GM19467 (cell line): ENCODE results near the gene THSD7B.
"Not testable (repeated sequence)": the region's sequence is repeated elsewhere in the genome, so short reads cannot be mapped to it uniquely, and the experiment has no call there.

ENCODE experiments used
- ATAC-seq: cut with Tn5 transposase; IDR thresholded peaks from one replicate; pipeline ENCODE4 v1.9.1; 2021; ENCODE audit warnings: mild to moderate bottlenecking, moderate library complexity; ENCODE audit not compliant: unreplicated experiment

THSD7B gene, protein sequence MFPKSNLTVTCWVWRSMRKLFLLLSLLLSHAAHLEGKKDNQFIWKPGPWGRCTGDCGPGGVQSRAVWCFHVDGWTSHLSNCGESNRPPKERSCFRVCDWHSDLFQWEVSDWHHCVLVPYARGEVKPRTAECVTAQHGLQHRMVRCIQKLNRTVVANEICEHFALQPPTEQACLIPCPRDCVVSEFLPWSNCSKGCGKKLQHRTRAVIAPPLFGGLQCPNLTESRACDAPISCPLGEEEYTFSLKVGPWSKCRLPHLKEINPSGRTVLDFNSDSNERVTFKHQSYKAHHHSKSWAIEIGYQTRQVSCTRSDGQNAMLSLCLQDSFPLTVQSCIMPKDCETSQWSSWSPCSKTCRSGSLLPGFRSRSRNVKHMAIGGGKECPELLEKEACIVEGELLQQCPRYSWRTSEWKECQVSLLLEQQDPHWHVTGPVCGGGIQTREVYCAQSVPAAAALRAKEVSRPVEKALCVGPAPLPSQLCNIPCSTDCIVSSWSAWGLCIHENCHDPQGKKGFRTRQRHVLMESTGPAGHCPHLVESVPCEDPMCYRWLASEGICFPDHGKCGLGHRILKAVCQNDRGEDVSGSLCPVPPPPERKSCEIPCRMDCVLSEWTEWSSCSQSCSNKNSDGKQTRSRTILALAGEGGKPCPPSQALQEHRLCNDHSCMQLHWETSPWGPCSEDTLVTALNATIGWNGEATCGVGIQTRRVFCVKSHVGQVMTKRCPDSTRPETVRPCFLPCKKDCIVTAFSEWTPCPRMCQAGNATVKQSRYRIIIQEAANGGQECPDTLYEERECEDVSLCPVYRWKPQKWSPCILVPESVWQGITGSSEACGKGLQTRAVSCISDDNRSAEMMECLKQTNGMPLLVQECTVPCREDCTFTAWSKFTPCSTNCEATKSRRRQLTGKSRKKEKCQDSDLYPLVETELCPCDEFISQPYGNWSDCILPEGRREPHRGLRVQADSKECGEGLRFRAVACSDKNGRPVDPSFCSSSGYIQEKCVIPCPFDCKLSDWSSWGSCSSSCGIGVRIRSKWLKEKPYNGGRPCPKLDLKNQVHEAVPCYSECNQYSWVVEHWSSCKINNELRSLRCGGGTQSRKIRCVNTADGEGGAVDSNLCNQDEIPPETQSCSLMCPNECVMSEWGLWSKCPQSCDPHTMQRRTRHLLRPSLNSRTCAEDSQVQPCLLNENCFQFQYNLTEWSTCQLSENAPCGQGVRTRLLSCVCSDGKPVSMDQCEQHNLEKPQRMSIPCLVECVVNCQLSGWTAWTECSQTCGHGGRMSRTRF (N-terminal part only)

DNA sequence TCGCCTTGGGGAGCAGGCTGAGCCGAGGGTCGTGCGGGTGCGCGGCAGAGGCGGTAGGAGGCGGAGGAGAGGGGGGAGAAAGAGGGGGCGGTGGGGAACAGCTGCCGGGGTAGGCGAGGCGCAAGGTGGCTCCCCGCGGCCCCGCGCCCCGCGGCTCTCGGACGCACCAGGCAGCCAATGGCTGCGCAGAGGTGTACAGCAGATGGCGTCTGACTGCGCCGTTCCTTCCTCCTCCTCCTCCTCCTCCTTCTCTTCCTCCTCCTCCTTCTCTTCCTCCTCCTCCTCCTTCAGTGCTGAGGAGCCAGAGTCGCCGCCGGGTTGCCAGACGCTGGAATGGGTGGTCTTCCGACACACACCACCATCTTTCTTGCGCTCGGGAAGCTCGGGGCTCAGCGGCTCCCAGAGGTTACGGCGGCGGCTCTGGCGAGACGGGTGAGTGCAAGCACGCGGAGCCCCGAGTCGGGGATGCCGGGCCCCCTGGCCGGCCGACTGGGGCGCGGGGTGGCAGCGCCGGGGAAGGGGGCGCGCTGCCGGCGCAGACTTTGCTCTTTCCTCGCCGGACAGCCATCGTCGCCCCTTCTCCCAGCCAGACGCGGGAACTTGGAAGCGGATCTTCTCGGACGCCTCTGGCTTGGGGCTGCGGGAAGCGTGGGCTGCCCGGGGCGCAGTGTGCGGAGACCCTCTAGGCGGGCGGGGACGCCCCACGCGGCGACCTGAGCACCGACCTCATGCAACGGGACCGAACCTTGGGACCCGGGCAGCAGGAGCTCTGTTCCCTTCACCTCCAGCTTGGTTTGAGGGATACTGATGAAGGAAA lies at the start of gene THSD7B:
TSS of gene THSD7B (plus strand) at position 290 of the 817 bp plus-strand sequence. CDS start 116,634 bp downstream, outside the sequence.
- ATAC-seq, result no peak

DNA sequence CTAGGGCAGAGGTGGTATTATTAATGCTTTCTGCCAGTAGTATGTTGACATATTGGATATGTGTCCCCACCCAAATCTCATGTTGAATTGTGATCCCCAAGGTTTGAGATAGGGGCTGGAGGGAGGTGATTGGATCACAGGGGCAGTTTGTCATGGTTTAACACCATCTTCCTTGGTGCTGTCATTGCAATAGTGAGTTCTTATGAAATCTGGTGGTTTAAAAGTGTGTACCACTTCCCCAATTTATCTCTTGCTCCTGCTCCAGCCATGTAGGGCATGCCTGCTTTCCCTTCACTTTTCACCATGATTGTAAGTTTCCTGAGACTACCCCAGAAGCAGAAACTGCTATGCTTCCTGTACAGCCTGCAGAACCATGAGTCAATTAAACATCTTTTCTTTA lies 47.1 kb upstream of the THSD7B start:
- no peak for ATAC-seq

GRCh38 chr2:136727973-136728699 lies 37.2 kb upstream of the THSD7B start:
- ATAC-seq, result no peak

DNA sequence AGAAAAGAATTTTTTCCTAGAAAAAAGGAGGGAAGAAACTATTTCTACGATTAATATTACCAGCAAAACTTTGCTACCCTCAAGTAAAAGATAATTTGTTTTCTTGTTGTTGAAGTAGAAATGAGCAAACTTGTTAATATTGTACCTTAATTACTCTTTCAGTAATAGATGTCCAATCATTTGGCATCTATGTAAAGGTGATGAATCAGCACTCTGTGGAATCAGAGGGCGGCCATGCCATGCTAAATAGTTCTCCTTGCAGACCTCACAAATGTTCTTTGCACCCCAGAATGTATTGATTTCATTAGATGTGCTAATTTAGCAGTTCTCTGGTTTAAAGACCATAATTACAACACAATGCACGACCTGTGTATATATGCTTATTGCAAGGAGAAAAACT lies 29.1 kb upstream of the THSD7B start:
- no peak for ATAC-seq

DNA sequence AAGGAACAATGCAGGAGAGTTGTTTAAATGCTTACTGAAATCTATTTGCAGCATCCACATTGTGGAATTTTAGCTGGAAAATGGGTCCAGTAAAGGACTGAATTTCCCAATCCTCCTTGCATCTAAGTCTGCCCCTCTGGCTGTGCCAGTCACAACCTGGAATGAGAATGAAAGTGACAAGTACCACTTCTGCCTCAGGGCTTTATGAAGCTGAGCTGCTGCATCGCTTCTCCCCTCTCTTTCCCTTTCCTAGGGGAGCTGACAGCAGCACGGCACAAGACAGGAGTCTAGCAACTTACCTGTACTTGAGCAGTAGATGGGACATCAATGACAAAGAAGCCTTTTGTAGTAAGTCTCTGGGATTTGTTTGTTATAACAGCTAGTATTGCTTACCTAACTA lies 27.3 kb upstream of the THSD7B start:
- no peak for ATAC-seq

- no peak for ATAC-seq
These were observed 23.9 kb upstream of the THSD7B start for GRCh38 chr2:136741471-136741870.

GRCh38 chr2:136750065-136750464 lies 15.3 kb upstream of the THSD7B start:
- ATAC-seq, result no peak

DNA sequence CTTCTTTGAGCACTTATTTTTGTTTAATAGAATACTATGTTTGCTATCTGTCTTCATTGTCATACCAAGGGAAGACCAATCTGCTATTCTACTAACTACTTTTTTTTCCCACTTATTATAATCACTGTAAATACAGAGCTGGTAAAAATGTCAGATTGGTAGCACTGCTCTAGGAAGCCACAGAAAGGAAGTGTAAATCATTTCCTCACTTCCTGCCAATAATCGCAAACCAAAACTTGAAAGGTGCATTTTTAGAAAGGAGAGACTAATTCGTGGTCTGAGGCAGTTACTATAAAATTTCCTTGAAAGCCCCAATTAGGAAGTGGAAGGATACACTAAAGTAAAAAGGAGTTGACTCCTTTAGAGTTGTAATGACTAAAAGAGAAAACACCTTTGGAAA lies 13.9 kb upstream of the THSD7B start:
- ATAC-seq, result no peak

DNA sequence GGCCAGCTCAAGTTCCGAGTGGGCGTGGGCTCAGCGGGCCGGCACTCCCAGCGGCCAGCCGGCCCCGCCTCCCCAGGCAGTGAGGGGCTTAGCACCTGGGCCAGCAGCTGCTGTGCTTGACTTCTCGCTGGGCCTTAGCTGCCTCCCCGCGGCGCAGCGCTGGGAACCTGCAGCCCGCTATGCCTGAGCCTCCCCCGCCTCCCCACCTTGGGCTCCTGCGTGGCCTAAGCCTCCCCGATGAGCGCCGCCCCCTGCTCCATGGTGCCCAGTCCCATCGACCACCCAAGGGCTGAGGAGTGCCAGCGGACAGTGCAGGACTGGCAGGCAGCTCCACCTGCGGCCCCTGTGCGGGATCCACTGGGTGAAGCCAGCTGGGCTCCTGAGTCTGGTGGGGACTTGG lies 6.8 kb upstream of the THSD7B start:
- ATAC-seq, result not testable (repeated sequence)

DNA sequence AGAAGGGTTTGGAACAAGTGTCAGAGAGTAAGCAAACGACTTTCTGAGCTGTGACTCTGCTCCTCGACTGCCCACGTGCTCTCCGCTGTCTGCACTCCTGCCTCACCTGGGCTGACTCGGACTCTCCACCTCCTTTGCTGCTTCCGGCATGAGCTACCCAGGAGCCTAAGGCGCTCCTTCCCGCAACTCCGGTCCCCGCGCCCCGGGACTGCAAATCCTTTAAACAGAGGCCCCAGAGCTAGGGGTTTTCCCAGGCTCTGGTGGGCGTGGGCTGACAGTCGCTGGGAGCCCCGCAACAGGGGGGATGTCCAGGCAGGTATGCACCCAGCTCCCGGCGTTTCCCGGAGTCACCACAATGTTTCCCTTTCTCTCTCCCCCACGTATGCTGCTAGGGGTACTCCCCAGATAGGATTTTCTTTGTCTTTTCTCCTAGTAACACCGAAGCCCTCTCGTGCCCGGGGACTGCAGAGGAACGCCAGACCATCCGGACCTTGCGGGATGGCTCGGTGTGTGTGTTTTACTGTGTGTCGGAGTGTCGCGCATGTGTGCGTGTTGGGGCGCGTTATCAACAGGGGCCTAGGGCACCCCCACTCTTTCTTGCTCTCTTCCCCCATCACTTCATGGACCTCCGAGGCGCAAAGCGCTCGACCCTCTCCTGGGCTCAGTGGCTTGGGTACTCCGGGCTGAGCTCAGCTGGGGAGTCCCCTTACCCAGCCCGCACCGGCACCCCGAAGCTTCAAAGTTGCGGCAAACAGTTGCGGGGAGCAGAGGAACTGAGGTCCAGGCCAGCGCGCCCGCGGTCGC lies 691 bp upstream of the THSD7B start:
- no peak for ATAC-seq

GRCh38 chr2:136766073-136766404 lies 694 bp downstream of the THSD7B start:
- ATAC-seq, result no peak

DNA sequence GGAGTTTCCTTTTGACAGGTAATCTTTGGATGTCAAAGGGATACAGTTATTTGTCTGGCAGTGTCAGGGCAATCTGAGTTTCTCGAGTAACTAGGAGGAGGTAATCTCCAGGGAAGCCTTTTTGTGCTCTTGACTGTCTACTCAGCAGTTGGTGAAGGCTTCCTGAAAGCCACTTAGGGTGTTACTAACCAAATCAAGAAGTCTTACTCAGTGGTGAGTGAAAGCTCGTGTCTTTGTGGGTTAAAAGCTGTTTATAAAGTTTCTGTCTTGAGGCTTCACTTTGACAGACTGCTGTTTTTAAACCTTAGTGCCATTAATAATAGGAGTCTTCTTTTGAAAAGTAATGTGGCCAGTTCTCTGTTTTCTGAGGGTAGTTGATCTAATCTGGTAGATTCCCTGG lies 1.7 kb downstream of the THSD7B start:
- ATAC-seq, result no peak

DNA sequence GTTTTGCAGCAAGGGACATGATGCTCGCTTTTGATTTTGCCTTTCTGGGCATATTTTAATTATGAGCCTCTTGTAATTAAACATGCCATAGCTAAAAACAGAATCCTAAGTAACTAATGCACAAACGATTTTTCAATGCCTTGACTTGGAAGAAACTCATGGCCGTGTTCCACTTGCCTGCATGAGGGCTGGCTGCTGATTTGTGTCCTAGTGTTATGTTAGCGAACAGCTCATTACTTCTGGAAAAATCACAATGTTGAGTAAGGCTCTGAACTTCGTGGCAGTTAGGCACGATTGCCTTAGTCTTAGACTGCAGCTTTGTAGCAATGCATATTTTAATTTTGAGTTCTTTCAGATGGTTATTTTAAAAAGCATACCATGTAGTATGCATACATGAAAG lies 4.5 kb downstream of the THSD7B start:
- no peak for ATAC-seq

GRCh38 chr2:136770384-136770783 lies 5.0 kb downstream of the THSD7B start:
- ATAC-seq, result no peak

GRCh38 chr2:136777391-136777790 lies 12.0 kb downstream of the THSD7B start:
- no peak for ATAC-seq

GRCh38 chr2:136783856-136784255 lies 18.5 kb downstream of the THSD7B start:
- ATAC-seq, result no peak

GRCh38 chr2:136785215-136785614 lies 19.9 kb downstream of the THSD7B start:
- no peak for ATAC-seq

- ATAC-seq, result no peak
These were observed 22.6 kb downstream of the THSD7B start for GRCh38 chr2:136787970-136788369.

- ATAC-seq, result no peak
These were observed 31.0 kb downstream of the THSD7B start for GRCh38 chr2:136796339-136796738.
